Brain pericyte (primary cell): ENCODE measurements around the gene TWIST2.

Experiments used
- DNase-seq: peaks from one replicate; pipeline ENCODE4 v3.0.0-alpha.2; 2012; ENCODE audit warnings: low read depth, low spot score

Gene TWIST2

GRCh38 chr2:238847841-238848690, at the start of gene TWIST2:
Gene TWIST2 (plus strand): TSS chr2:238848085. CDS start chr2:238848216, 131 bp downstream.
- DNase-seq, result no peak

- no peak for DNase-seq
Measured at GRCh38 chr2:238801791-238802190, 46.1 kb upstream of the TWIST2 start.

- no peak for DNase-seq
Measured at GRCh38 chr2:238802957-238803356, 44.9 kb upstream of the TWIST2 start.

GRCh38 chr2:238803996-238804870, 43.7 kb upstream of the TWIST2 start:
- no peak for DNase-seq

GRCh38 chr2:238808761-238809160, 39.1 kb upstream of the TWIST2 start:
- no peak for DNase-seq

GRCh38 chr2:238810321-238810720, 37.6 kb upstream of the TWIST2 start:
- no peak for DNase-seq

- no peak for DNase-seq
Measured at GRCh38 chr2:238811293-238811692, 36.6 kb upstream of the TWIST2 start.

- DNase-seq, result no peak
Measured at GRCh38 chr2:238811759-238812158, 36.1 kb upstream of the TWIST2 start.

GRCh38 chr2:238813109-238813508, 34.8 kb upstream of the TWIST2 start:
- DNase-seq, result no peak

- DNase-seq, result no peak
Measured at GRCh38 chr2:238814815-238815214, 33.1 kb upstream of the TWIST2 start.

GRCh38 chr2:238816291-238816690, 31.6 kb upstream of the TWIST2 start:
- DNase-seq, result no peak

GRCh38 chr2:238817382-238817781, 30.5 kb upstream of the TWIST2 start:
- DNase-seq, result no peak

GRCh38 chr2:238817891-238818290, 30.0 kb upstream of the TWIST2 start:
- DNase-seq, result no peak

GRCh38 chr2:238818561-238818960, 29.3 kb upstream of the TWIST2 start:
- no peak for DNase-seq

- no peak for DNase-seq
Measured at GRCh38 chr2:238820197-238820596, 27.7 kb upstream of the TWIST2 start.

GRCh38 chr2:238820916-238821315, 27.0 kb upstream of the TWIST2 start:
- DNase-seq, result no peak

GRCh38 chr2:238821391-238821790, 26.5 kb upstream of the TWIST2 start:
- no peak for DNase-seq

- no peak for DNase-seq
Measured at GRCh38 chr2:238821944-238822670, 25.8 kb upstream of the TWIST2 start.

GRCh38 chr2:238822955-238823354, 24.9 kb upstream of the TWIST2 start:
- no peak for DNase-seq

GRCh38 chr2:238831177-238831576, 16.7 kb upstream of the TWIST2 start:
- DNase-seq, result no peak

GRCh38 chr2:238834982-238835381, 12.9 kb upstream of the TWIST2 start:
- DNase-seq, result no peak

- no peak for DNase-seq
Measured at GRCh38 chr2:238835726-238836301, 12.1 kb upstream of the TWIST2 start.
